GM18519 (cell line): ENCODE measurements around the gene LDLR.
"Not testable (repeated sequence)": the region's sequence is repeated elsewhere in the genome, so short reads cannot be mapped to it uniquely, and the experiment has no call there.

Source experiments
- ATAC-seq: cut with Tn5 transposase; IDR thresholded peaks from one replicate; pipeline ENCODE4 v1.9.1; 2021; ENCODE audit warnings: mild to moderate bottlenecking, moderate library complexity; ENCODE audit not compliant: unreplicated experiment, low FRiP score

Gene LDLR

DNA sequence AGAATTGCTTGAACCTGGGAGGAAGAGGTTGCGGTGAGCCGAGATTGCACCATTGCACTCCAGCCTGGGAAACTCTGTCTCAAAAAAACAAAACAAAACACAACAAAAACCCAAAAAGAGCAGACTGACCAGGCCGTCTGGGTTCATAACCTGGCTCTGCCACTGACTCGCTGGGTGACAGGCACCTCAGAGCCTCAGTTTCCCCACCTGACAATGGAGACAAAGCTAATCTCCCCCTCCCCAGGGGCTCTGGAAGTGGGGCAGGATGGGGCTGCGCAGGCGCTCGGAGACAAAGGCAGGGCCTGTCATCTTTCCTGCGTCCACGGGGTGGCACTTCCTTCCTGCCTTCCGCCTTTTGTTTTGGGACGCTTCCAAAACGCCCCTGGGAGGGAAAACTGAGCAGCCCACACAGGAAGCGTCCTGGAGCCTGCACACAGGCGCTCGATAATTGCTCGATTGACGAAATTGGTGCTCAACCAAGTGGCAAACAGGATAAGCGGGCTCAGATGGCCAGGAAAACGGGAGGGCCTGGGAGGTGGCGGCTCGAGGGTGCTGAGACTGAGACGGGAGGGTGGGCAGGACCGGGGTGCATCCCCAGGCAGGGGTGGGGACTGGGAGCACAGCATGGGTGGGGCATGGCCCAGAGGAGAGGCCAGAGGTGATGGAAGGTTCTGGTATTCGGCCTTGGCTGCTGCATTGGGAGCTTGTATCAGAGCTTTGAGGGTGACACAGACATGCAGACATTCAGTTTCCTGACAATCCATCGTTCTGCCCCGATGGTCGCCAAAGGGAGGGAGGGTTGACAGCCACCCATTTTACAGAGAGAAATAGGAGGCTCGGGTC is 48.5 kb downstream of the LDLR start:
- no peak for ATAC-seq

GRCh38 chr19:11138601-11139300 is 49.5 kb downstream of the LDLR start:
- no peak for ATAC-seq

- ATAC-seq = not testable (repeated sequence)
Measured at GRCh38 chr19:11140023-11140538, 50.8 kb downstream of the LDLR start.

GRCh38 chr19:11140896-11141295 is 51.6 kb downstream of the LDLR start:
- ATAC-seq = no peak

DNA sequence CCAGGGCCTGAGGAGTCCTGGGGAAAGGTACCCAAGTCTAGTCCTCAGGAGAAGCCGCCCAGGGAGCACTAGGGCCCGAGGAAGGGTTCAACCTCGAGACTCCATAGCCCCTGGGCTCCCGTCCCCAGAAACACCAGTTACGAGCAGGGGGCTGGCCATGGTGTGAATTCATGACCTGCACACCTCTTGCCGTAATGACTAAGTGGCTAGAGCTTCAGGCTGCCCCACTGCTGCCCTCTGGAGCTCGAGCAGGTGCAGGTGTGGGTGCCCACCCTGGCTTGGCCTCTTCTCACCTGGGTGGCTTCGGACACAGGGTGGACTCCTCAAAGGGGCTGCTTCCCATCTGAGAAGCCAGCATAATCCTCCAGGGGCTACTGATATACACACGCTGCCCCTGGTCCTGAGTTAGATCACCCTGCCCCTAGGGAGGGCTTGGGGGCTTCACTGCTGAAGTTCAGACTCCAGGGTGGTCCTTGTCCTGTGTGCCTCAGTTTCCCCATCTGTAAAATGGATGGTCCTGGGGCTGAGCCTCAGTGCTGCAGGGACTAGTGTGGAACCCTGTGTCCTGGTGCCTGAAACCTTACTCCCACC is 52.8 kb downstream of the LDLR start:
- no peak for ATAC-seq

DNA sequence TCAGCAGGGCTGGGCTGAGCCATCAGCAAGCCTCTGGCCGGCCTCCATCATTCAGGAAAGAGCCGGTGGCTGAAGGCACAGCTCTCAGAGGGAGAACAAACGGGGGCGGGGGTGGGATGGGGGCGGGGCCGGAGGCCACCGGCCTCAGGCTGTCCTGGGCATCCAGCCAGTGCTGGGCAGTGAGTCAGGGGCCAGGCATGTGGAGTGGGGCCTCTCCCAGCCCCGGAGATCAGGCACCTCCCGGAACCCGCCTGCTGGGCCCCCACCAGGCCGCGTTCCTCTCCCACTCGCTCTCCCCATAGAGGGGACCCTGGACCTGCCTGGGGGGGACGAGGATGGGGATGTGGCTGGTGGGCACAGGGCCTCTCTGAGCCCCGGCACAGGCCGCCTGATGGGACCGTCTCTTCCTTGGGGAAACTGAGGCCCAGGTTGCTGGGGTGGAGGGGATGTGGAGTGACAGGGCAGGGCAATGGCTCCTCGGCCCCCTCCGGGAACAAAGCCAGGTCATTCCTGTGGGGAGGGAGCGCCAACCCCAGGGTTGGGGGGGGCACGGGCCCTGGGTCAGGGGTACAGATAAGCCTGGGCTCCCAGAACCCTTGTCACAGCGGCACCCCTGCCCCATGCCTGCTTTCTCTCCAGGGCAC is 53.4 kb downstream of the LDLR start:
- ATAC-seq = no peak

- ATAC-seq = no peak
Measured at GRCh38 chr19:11145536-11145924, 56.3 kb downstream of the LDLR start.

- ATAC-seq = no peak
Measured at GRCh38 chr19:11148001-11148400, 58.7 kb downstream of the LDLR start.

DNA sequence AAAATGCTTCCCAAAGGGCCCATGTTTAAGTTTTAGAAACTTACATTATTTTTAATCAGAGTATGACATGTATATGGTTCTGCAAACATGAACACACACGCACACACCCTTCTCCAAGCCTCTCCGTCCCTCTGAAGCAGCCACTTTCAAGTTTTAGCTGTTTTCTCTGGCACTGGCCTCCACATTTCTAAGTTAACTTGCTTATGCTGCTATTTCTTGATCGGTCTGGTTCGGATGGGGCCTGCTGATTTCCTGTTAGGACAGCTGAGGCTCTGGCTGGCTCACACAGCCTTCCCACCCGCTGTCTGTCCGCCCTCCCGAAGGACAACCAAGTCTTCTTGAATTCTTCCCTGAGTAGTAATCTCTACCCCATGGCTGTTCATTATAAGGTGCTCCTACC is 61.9 kb downstream of the LDLR start:
- ATAC-seq = no peak

- ATAC-seq = no peak
Measured at GRCh38 chr19:11152318-11153062, 63.2 kb downstream of the LDLR start.

GRCh38 chr19:11154683-11155047 is 65.4 kb downstream of the LDLR start:
- no peak for ATAC-seq

GRCh38 chr19:11155373-11156120 is 66.3 kb downstream of the LDLR start, which contains the start of gene SPC24:
Gene SPC24 (minus strand): TSS chr19:11155782. CDS start chr19:11155776, 6 bp downstream.
- peak; percentile 92 for ATAC-seq

DNA sequence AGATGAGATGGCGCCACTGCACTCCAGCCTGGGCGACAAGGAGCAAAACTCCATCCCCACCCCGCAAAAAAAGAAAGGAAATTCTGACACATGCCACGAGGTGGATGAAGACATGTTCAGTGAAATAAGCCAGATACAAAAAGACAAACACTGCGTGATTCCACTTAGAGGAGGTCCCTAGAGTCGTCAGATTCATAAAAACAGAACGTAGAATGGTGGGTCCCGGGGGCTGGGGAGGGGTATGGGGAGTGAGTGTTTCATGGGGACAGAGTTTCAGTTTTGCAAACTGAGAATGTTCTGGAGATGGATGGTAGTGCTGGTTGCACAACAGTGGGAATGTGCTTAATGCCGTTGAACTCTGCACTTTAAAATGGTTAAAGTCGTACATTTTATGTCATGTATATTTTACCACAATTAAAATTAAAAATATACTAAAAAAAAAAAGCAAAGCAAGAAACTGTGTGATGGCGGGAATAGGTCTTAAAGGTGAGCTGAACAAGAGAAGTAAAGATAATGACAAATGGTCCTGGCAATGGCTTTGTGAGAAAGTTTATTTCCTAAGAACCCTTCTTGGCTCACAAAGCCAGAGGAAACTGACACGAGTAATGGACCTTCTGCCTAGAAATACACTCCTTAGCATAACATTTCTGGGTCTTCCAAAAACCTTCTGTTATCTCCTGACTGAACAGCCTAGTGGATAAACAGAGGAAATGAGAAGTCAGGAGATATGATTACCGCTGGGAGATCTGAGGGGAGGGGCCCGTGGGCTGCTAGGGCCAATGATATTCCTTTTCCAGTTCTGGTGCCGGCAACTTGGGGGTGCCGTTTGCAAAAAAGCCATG is 70.6 kb downstream of the LDLR start:
- ATAC-seq = no peak

- ATAC-seq = not testable (repeated sequence)
Measured at GRCh38 chr19:11160440-11160768, 71.1 kb downstream of the LDLR start.

DNA sequence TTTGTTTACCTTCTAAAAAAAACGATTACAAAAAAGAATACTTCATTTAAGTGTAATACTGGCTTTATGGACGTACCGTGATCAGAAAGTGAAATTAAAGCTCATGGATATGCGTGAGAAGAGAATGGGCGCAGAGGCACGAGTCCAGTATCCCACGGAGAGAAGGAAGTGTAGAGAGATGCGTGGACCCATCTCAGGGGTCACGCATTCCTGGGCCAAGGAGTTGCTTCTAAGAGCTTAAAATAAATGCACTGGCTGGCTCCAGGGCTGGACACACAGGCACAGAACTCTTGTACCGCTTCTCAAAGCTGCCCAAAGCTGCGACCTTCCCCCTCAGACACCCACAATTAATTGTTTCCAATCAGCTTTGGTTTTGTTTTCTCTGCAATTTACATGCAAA is 75.0 kb downstream of the LDLR start:
- ATAC-seq = no peak

DNA sequence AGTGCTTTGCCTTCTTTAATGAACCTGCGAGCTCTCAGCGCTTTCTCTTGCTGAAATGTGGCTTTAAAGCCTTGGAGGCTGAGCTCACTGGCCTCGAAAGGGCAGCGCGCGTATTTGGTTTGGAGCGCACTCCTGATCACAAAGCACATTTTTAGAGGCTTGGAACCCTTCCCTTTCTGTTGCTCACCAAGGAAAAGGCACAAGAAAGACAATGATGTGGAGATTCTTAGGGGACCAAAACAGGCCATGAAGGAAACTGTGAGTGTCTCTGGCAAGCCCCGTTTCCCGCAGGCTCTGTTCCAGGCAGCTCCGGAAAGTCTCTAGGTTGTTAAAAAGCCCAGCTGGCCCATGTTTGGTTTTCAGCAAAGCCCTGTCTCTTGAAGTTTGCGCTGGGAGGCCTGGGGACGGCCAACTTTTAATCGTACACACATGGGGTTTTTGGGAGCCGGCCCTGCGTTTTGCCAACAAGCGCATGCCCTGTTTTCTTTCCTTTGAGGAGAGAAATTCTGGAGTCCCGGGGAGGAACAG is 75.7 kb downstream of the LDLR start:
- ATAC-seq = no peak

DNA sequence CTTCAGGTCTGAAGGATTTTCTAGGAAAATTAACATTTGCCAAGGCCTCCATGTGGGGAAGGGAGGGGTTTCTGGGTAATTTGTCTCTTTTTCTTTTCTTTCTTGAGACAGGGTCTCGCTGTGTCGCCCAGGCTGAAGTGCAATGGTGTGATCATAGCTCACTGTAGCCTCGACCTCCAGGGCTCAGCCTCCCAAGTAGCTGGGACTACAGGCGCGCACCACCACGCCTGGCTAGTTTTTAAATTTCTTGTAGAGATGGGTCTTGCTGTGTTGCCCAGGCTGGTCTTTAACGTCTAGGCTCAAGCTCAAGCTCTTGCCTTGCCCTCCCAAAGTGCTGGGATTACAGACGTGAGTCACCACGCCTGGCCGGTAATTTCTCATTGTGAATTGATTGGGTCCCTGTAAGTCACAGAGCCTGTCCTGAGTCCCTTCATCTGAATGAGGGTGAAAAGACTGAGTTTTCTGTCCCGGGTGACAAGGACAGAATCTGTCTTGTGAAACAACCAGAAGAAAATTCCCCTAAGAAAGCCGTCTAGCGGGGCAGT is 76.3 kb downstream of the LDLR start:
- ATAC-seq = no peak
